Colonic mucosa (tissue), 4 donors: ENCODE results near the gene SH3GL2. TPM values are rescaled to one million over a fixed set of nuclear protein-coding genes. Genes with fewer than 3 reads are reported as not detected.

Experiments used
- DNase-seq: peaks from one replicate; pipeline ENCODE4 v3.0.0-alpha.2; 2020
- H3K27ac ChIP-seq: fragments of 200-600 bp; one replicate; pipeline ENCODE4 v1.8.0; 2021
- H3K27me3 ChIP-seq: fragments of 200-600 bp; one replicate; pipeline ENCODE4 v1.8.0; 2021
- H3K36me3 ChIP-seq: fragments of 200-600 bp; one replicate; pipeline ENCODE4 v1.8.0; 2021
- H3K4me1 ChIP-seq: fragments of 200-600 bp; one replicate; pipeline ENCODE4 v1.8.0; 2021; ENCODE audit warnings: mild to moderate bottlenecking
- H3K4me3 ChIP-seq: fragments of 200-600 bp; one replicate; pipeline ENCODE4 v1.8.0; 2021
- H3K9ac ChIP-seq, 2 donors: one replicate each; pipeline ENCODE4 v1.7.0; 2013; ENCODE audit warnings: control low read depth in 2 of 2, low read depth in 2 of 2, low read length in 2 of 2
- H3K9me3 ChIP-seq: fragments of 200-600 bp; one replicate; pipeline ENCODE4 v1.8.0; 2021
- intact Hi-C: fragments of 100-400 bp; cut with DNase I; formaldehyde crosslinking; loops from one replicate; pipeline ENCODE4 v1.14.1; 2022
- total RNA-seq, 2 donors: library from RNA; stranded (reverse); fragmentation: NEBNext Ultra II Directional in 1 of 2; extraction: Animal tissue kit (Norgen Biotek cat#: 25700) in 1 of 2; gene quantifications; one replicate each; pipeline ENCODE4 v1.2.1, GENCODE V29; 2021
- TF ChIP-seq, protein P1 (sequence below): fragments of 200-600 bp; IDR thresholded peaks from one replicate; pipeline ENCODE4 v1.8.0; 2022; ENCODE audit warnings: antibody characterized with exemption, mild to moderate bottlenecking
- donor health status: healthy.
- donor health status: DM: no; HTN: no; CAD: no.
- donor health status: DM: no; HTN: no; CAD: no.

The SH3GL2 gene
- total RNA-seq, 2 donors from 2014 or later: 1.1 TPM

DNA sequence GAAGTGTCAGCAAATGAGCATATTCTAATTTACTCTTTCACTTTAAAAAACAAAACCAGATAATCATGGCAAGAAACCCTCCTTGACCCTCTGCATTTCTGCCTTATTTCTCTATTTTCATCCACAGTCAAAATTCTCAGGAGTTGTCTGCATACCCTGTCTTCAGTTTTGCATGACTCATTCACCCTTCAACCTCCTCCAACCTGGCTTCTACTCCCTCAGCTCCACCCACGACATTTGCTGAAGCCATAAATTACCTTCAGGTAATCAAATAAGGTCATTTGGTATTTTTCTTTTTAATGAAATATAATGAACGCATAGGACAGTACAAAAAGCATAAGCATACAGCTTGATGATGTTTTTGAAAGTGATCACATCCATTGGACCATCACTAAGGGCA lies 27.8 kb upstream of the SH3GL2 start:
- H3K27ac ChIP-seq: no peak overlapping the region
- TF ChIP-seq, protein P1, sequence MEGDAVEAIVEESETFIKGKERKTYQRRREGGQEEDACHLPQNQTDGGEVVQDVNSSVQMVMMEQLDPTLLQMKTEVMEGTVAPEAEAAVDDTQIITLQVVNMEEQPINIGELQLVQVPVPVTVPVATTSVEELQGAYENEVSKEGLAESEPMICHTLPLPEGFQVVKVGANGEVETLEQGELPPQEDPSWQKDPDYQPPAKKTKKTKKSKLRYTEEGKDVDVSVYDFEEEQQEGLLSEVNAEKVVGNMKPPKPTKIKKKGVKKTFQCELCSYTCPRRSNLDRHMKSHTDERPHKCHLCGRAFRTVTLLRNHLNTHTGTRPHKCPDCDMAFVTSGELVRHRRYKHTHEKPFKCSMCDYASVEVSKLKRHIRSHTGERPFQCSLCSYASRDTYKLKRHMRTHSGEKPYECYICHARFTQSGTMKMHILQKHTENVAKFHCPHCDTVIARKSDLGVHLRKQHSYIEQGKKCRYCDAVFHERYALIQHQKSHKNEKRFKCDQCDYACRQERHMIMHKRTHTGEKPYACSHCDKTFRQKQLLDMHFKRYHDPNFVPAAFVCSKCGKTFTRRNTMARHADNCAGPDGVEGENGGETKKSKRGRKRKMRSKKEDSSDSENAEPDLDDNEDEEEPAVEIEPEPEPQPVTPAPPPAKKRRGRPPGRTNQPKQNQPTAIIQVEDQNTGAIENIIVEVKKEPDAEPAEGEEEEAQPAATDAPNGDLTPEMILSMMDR: no peak
- DNase-seq: no peak
- no peak overlapping the region for H3K4me3 ChIP-seq
- intact Hi-C loops: no loop called here
- no peak overlapping the region for H3K9ac ChIP-seq
- no peaks in the 10 kb centered on the region for H3K36me3 ChIP-seq
- no peaks in the 10 kb centered on the region for H3K4me1 ChIP-seq
- no peaks in the 10 kb centered on the region for H3K9me3 ChIP-seq
- H3K27me3 ChIP-seq: no peaks in the 10 kb centered on the region

DNA sequence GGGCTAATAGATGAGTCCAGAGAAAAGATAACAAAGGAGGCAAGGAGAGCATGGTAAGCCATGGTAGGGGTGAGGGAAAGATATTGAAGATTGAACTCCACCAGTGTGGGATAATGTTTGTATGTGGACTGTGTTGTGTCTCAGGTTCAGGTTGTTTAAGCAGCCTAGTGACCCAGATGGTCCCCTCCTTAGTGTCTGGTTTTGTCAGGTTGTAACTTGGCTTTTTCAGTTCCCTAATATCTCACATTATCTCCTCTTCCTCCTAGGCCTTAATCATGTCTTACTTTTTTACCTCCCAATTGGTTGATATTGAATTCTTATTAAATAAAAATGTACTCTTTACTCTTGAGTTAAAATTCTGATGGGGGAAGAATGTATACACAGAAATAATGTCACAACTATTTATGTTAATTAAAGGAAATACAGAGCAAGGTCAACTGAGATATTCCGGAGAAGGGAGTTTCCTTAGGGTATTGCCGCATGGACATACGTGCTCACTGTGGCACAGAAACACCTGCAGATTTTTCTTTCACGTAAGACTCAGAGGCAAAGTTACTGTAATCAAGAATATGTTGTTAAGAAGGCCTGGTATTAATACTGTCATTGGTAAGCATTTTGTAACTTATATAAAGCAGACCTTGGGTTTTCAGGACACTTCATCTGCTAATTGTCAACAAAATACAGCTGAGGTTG lies 23.4 kb upstream of the SH3GL2 start:
- H3K4me1 ChIP-seq: no peaks in the 10 kb centered on the region
- H3K9me3 ChIP-seq: no peaks in the 10 kb centered on the region
- TF ChIP-seq, protein P1: no peak
- H3K36me3 ChIP-seq: no peaks in the 10 kb centered on the region
- H3K27ac ChIP-seq: no peak overlapping the region
- no peaks in the 10 kb centered on the region for H3K27me3 ChIP-seq
- DNase-seq: no peak
- no peak overlapping the region for H3K4me3 ChIP-seq
- H3K9ac ChIP-seq: no peak overlapping the region
- intact Hi-C loops: no loop called here

DNA sequence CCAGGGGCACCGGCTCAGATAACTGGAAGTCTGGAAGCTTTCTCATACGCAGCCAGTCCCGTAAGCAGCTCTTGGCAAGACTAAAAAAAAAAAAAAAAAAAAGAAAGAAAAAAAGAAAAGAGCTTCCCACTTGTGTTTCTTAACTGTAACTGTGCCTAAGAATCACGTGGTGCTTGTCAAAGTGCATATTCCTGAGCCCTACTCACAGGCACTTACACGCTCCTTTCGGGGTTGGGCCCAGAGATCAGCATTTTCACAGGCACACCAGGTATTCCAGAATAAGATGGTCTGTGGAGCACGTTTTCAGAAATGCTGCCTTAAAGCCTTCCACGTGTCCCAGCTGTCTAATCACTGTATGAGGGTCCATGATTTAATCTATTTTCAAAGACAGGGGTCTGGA lies 22.6 kb upstream of the SH3GL2 start:
- H3K4me1 ChIP-seq: no peaks in the 10 kb centered on the region
- H3K27me3 ChIP-seq: no peaks in the 10 kb centered on the region
- H3K36me3 ChIP-seq: no peaks in the 10 kb centered on the region
- H3K9me3 ChIP-seq: no peaks in the 10 kb centered on the region
- H3K4me3 ChIP-seq: no peak overlapping the region
- DNase-seq: no peak
- TF ChIP-seq, protein P1: no peak
- intact Hi-C loops: no loop called here
- no peak overlapping the region for H3K9ac ChIP-seq
- H3K27ac ChIP-seq: no peak overlapping the region

DNA sequence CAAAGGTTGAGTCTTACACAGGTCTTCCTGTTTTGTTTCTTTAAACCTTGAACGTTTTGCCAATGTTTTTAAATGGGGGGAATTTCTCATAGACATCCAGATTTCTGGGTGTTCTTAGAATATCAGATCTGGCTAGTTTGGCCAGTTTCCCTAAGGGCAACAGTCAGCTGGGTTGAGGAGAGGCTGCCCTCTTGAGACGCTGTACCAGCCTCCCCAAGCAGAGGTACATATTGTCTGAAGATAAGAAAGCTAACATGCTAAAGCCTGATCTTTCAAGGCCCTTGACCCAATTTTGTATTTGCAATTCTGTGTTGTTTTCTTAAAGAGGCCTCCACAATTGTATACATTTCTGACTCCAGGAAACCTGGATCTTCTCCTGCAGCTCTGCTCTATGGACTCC lies 21.9 kb upstream of the SH3GL2 start:
- no peaks in the 10 kb centered on the region for H3K4me1 ChIP-seq
- TF ChIP-seq, protein P1: no peak
- no peak overlapping the region for H3K4me3 ChIP-seq
- no peaks in the 10 kb centered on the region for H3K36me3 ChIP-seq
- H3K27ac ChIP-seq: no peak overlapping the region
- H3K9me3 ChIP-seq: no peaks in the 10 kb centered on the region
- no peaks in the 10 kb centered on the region for H3K27me3 ChIP-seq
- intact Hi-C loops: no loop called here
- no peak for DNase-seq
- no peak overlapping the region for H3K9ac ChIP-seq

DNA sequence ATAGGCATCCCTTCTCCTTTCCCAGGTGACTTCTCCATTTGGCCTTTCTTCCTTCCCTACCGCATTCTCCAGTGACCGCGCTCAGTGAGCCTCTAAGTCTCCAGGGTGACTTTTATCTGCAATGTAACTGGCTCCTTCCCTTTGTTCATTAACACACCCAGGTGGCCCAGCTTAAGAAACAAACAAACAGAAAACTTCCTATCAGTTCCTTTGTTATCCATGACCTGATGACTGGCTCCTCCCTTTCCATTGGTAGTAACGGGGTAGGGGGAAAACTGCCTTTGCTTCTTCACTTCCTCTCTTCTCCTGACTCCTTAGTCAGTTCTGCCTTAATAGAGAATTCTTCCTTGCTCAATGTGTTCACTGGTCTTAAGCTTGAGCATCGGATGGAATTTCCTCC lies 7.0 kb upstream of the SH3GL2 start:
- intact Hi-C loops: no loop called here
- no peak for DNase-seq
- Histone ChIP-seq H3K27ac (no peak overlapping the region), H3K4me3 (no peak overlapping the region), H3K27me3 (no peaks in the 10 kb centered on the region), H3K9ac (no peak overlapping the region), H3K9me3 (no peaks in the 10 kb centered on the region), H3K36me3 (no peaks in the 10 kb centered on the region), H3K4me1 (no peaks in the 10 kb centered on the region)
- TF ChIP-seq, protein P1: no peak
